Measurements from ENCODE around the gene DNAH12. TPM values are rescaled to one million over a fixed set of nuclear protein-coding genes. Genes with fewer than 3 reads are reported as not detected.

Gene DNAH12
- total and polyA plus RNA-seq, 2 donors (not counting 3 experiments of a cell fraction or from before 2014, with no cell fraction given) = 0.06 to 0.20 TPM

DNA sequence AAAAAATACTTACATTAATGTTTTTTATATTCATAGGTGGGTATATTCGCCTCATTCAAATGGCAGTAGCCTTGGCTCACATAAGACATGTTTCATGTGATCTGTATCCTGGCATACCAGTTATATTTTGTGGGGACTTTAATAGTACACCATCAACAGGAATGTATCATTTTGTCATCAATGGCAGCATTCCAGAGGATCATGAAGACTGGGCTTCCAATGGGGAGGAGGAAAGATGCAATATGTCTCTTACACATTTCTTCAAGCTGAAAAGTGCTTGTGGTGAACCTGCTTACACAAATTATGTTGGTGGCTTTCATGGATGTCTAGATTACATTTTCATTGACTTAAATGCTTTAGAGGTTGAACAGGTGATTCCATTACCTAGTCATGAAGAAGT, 15.4 kb upstream of the DNAH12 start:
- no peaks in the 10 kb centered on the region for H3K27me3 ChIP-seq (ENCODE audit: control insufficient read depth in 2 of 2, insufficient read depth in 2 of 2, low read length in 2 of 2)
- CTCF ChIA-PET = no interaction called here
- no peak overlapping the region for H3K27ac ChIP-seq (ENCODE audit: insufficient read depth, low read depth, low read length)
- dilution Hi-C loops (cut with MboI; ENCODE audit: extremely low pct_ligation_motif_present, low sequenced_read_pairs) (no loop called here), intact Hi-C loops (cut with micrococcal nuclease) (loop anchor here (5.0 to 10.0 kb wide), 2 partner anchors 385 to 457 kb away; no protein-coding TSS in a partner anchor)
- H3K79me2 ChIP-seq (ENCODE audit: control insufficient read depth, insufficient read depth, low read length) = peaks cover 49% of the 10 kb centered on the region
- H3K36me3 ChIP-seq (ENCODE audit: control insufficient read depth in 2 of 2, extremely low read depth in 1 of 2, insufficient read depth in 2 of 2, low read length in 2 of 2) = no peaks in the 10 kb centered on the region
- no peak overlapping the region for H2AFZ ChIP-seq (ENCODE audit: low read depth, low read length)
- TSS peak; percentile 0 for BruUV-seq (replicated peaks)
- H3K4me3 ChIP-seq (replicated peaks in 1 of 3; ENCODE audit: insufficient read depth in 1 of 3, low read depth in 1 of 3, low read length in 3 of 3) = no peak overlapping the region
- DNase-seq (ENCODE audit: low read depth, low spot score) = no peak
- no peaks in the 10 kb centered on the region for H4K20me1 ChIP-seq (replicated peaks; ENCODE audit: control insufficient read depth, extremely low read depth, insufficient read depth, low read length)
- POLR2A ChIA-PET = no interaction called here
- peaks cover 21% of the 10 kb centered on the region for H3K4me1 ChIP-seq (ENCODE audit: control insufficient read depth, extremely low read depth, insufficient read depth, low read length)
- H3K4me2 ChIP-seq (ENCODE audit: insufficient read depth, low read length) = peak overlapping the region; percentile 61
- no peaks in the 10 kb centered on the region for H3K9me1 ChIP-seq (replicated peaks; ENCODE audit: control insufficient read depth, extremely low read depth, insufficient read depth, low read length)
- H3K9ac ChIP-seq (replicated peaks; ENCODE audit: extremely low read depth, insufficient read depth, low read length) = no peak overlapping the region
- H3K9me3 ChIP-seq (replicated peaks; ENCODE audit: control insufficient read depth, insufficient read depth, low read length) = no peaks in the 10 kb centered on the region
- no peak for TF ChIP-seq FOS (IDR thresholded peaks at IDR 0.05; ENCODE audit: borderline replicate concordance, insufficient read depth, low read length)
- TF ChIP-seq EZH2 (IDR thresholded peaks at IDR 0.05; ENCODE audit: borderline replicate concordance, low read depth, low read length, severe bottlenecking) = no peak
- no peak for TF ChIP-seq MYC (IDR thresholded peaks at IDR 0.05; ENCODE audit: low read depth, low read length)
- TF ChIP-seq POLR2AphosphoS5 (IDR thresholded peaks at IDR 0.05; ENCODE audit: insufficient read depth, low read depth, low read length) = no peak
- TF ChIP-seq, protein P1, sequence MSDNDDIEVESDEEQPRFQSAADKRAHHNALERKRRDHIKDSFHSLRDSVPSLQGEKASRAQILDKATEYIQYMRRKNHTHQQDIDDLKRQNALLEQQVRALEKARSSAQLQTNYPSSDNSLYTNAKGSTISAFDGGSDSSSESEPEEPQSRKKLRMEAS (IDR thresholded peaks at IDR 0.05; ENCODE audit: insufficient read depth, insufficient read length) = no peak
- no peak for TF ChIP-seq GATA2 (IDR thresholded peaks at IDR 0.05; ENCODE audit: insufficient read depth, insufficient read length, low read depth, low read length)
- no peak for TF ChIP-seq JUN (IDR thresholded peaks at IDR 0.05; ENCODE audit: borderline replicate concordance, insufficient read depth, insufficient read length, low read depth)
- TF ChIP-seq, protein P2, sequence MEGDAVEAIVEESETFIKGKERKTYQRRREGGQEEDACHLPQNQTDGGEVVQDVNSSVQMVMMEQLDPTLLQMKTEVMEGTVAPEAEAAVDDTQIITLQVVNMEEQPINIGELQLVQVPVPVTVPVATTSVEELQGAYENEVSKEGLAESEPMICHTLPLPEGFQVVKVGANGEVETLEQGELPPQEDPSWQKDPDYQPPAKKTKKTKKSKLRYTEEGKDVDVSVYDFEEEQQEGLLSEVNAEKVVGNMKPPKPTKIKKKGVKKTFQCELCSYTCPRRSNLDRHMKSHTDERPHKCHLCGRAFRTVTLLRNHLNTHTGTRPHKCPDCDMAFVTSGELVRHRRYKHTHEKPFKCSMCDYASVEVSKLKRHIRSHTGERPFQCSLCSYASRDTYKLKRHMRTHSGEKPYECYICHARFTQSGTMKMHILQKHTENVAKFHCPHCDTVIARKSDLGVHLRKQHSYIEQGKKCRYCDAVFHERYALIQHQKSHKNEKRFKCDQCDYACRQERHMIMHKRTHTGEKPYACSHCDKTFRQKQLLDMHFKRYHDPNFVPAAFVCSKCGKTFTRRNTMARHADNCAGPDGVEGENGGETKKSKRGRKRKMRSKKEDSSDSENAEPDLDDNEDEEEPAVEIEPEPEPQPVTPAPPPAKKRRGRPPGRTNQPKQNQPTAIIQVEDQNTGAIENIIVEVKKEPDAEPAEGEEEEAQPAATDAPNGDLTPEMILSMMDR (IDR thresholded peaks at IDR 0.05; ENCODE audit: extremely low read depth in 1 of 2, insufficient read depth in 1 of 2, low read depth in 1 of 2, low read length in 2 of 2) = no peak
- TF ChIP-seq POLR2A (IDR thresholded peaks at IDR 0.05; ENCODE audit: low read depth, low read length) = no peak
- FAIRE-seq = no peak
